ENCODE data around the gene RPS15A.

The RPS15A gene

DNA sequence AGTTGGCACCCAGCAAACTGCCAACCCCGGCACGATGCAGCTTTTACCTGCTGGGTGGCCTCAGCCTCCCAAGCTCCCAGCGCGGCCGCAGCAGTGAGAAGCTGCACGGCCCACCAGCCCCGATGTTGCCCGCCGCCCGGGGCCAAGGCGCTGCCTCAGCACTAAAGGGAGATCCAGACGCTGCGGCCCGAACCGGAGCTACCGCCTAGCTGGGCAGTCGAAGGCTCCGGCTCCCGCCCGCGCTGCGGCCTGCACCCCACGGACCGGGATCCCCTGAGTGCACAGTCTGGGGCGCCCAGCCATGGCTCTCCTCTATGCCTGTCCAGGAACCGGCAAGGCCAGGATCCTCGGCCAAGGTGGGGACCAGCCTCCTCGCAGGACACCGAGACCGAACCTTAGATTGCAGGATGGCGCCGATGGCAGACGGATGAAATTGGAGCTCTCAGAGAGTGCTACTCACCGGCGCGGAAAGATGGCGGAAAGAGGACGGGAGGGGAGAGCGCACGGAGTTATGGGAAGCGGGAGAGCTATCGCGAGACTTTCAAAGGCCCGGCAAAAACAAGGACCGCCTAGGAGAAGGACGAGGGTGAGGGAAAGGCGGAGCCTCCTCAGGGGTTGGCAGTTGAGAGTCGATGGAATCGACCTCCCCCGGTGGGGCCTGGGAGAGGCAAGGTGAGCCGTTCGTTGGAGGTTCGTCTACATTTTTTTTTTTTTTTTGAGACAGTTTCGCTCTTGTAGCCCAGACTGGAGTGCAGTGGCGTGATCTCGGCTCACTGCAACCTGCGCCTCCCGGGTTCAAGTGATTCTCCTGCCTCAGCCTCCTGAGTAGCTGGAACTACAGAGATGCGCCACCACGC lies at the start of gene RPS15A:
Gene RPS15A, minus strand, starts transcription at position 485 of the 857 bp plus-strand sequence. CDS start 1,221 bp downstream, outside the sequence.
- peak; percentile 91 to 96 for DNase-seq

GRCh38 chr16:18839555-18839954 lies 49.4 kb upstream of the RPS15A start:
- DNase-seq, result no peak

DNA sequence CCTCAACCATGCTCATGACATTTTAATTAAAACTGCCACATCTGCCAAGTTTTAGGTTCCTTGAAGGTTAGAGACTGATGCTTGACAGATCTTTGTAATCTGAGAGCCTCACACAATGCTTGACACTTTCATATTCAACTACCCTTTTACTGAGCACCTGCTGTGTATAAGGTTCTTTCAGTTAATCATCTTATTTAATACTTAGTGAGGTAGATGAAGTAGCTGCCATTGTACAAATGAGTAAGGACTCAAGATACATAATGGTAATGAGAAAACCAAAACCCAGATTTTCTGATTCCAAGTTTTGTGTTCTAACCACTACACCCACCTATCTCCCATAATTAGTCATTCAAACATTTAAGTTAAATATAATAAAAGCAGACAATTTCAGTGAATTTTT lies 46.6 kb upstream of the RPS15A start:
- no peak for DNase-seq

DNA sequence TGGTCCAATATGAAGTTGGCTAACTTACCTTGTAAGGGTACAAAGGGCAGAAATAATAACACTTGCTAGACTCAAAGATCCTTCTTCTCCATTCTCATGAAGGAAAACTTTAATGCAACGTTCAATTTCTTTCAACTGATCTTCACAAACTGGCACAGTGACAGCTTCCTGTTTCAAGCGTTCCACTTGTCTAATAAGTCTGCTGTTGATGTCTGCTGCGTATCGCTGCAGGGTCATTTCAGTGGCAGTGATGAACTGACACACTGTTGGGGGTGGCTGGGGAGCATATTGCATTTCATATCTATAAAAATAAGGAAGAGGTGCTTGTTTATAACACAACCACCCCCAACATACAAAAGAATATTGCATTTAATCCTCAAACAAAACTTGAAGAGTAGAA lies 44.7 kb upstream of the RPS15A start:
- DNase-seq, result no peak

GRCh38 chr16:18833707-18834505 lies 43.8 kb upstream of the RPS15A start:
- no peak for DNase-seq

DNA sequence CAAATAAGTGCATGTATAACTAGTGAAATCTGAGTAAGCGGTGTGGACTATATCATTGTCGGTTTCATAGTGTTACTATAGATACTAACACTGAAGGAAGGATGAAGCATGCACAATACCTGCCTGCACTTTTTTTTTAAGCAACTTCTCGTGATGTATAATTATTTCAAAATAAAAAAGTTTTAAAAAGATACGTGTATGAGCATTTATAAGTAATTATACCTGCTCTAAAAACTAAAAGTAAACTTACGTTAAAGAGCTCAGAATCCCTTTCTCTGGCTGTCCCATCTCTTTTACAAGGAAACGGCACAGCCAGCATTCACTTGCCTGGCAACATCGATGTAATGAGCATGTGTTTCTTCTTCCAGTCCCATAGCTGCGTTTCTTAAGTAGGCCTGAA lies 42.5 kb upstream of the RPS15A start:
- no peak for DNase-seq

DNA sequence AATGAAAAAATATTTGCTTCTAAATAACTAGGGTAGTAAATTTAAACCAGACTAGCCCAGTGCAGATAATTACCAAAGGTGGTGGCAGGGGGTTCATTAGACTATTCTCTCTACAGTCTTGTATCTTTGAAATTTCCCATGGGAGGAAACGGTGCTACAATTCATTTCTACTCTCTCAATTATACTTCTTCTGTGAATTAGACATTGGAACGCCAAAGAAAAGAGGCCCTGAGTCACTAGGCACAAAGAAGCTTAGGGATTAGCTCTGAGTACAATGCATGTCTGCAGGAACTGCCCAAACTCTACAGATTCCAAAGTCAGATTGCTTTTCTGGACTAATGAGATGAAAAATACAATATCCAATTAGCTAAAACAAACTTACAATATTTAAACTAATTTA lies 41.9 kb upstream of the RPS15A start:
- no peak for DNase-seq

DNA sequence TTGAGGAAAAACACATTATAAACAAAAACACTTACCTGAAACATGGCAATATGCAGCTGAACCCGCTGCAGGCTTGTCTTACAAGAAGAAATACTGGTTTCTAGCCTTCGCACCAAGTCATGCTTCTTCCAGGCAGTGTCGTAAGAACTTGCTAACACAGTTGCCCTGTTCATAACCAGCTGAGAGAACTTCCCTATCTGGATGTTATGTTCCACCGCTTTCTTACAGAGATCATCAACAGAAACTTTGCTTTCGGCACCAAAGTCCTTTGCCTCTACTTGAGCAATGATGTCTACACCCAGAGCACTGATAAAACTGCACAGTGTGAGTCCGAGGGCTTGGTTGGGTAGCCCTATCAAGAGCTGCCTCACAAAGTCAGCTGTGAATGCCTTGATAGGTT lies 39.1 kb upstream of the RPS15A start:
- DNase-seq, result no peak

DNA sequence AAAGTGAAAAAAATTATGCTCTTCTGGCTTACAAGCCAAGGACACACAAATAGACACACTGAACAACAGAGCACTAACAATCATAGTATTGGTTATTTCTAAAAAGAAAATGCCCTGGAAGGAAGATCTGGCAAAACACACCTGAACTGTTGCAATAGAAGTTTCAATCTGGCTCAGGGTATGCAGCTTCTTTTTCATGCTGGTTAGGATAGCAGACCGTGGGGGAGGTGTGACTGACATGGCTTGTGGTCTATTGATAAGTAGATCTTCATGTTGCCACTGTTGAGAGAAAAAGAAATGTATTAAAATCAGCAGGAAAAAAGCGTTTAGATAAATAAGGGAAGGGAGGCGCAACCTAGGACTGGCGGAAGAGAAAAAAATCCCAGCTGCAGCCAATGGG lies 37.8 kb upstream of the RPS15A start:
- no peak for DNase-seq

DNA sequence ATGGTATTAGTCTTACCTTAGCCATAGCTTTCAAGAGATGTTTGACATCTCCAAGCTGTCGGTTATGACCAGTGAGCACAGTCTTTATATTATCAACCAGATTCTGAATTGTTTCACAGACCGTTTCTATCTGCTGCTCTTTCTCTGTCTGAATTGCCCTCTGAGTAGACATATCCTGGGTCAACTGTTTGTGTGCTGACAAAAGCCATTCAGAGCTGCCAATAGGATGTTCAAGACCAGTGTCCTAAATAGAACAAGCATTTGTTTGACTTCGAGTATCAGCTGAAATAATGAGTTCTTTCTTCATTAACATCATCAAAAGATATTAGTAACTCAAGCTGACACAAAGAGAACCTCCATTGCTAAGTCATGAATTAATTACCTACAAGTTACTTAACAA lies 26.2 kb upstream of the RPS15A start:
- no peak for DNase-seq

- DNase-seq, result no peak
Measured at GRCh38 chr16:18811925-18812324, 21.8 kb upstream of the RPS15A start.

DNA sequence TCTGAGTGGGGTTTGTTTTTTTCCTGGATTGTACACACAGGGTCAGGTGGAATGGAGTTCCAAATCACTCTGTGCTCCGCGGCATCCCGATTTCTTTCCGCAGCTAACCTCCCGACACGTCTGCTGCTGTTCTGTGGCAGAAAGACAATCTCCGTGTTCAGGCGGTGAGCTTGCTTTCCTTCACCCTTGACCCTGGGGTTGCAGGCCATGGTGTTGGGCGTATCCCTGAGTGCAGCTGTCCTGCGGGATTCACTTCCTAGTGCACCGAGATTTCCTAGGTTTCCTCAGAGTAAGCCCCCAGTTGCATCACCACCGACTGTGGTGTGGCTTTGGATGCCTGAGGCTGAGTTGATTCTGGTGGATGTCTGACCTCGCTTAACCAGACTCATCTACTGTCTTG lies 19.0 kb upstream of the RPS15A start:
- no peak for DNase-seq

DNA sequence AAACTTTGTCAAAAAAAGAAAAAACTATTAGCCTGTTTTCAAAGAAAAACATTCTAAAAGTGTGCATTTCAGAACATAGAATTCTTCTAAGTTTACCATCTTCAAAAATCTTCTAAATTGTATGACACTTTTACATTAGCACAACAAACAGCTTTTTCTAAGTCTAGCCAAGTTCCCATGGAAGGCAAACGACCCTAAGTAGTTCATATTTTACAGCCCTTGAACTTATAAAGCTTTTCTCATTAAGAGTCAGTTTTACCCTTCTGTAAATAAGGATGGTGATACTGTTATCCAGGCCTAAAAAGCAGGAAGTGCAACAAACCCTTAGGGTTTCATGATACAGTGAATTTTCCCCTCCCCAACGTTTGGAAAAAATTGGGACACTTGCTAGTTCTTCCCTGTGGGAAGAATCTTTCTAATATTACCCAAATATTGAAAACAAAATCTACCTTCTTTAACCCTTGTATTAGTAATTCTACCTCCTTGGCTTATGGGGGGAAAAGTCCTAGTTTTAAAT lies 15.2 kb upstream of the RPS15A start:
- no peak for DNase-seq

DNA sequence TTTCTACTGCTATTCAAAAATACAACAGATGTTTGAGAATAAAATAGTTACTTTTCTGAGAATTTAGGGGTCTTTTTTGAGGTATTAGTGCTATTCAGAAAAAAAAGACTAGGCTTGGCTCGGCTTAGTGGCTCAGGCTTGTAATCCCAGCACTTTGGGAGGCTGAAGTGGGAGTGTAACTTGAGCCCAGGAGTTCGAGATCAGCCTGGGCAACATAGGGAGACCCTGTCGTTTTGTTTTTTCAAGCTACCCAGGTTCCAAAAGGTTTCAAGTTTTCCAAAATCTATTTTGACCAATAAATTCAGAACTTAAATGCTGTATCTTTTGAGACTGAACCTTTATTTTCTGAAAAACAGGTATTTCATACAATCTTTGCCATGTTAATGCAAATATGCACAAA lies 14.4 kb upstream of the RPS15A start:
- no peak for DNase-seq

DNA sequence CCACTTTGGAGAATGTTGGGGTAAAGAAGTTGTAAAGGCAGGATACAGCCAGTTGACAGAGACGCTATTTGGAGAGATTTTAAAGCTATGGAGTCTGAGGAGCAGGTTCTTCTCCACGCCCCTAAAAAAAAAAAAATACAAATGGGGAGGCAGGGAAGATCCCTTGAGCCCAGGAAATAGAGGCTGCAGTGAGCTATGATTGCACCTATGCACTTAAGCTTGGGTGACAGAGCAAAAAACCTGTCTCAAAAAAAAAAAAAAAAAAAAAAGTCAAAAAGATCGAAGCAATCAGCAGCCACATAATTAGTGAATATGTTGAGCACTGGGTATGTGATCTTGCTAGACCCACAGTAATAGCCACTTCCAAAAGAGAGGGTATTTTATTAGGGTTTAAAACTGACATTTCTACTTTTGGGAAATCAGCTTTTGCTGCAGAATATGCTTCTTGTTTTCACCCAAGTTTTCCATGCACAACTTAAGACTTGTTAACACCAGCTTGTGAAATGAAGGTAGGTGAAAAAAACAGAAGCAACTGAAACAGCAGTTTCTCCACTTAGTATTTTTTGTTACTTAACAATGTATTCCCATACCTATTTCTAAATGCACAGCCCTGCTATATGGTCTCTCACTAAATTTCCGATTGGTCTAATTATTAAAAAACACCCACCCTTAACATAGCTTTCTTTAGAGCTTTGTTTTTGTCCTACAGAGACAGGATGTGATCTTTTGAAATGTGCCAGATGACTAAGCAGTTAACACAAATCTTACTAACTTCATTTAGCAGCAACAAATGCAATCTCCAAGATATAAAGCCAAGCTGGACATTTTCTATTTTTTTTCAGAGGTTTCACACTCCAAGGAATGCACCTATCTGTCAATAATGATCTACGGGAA lies 13.7 kb upstream of the RPS15A start:
- DNase-seq, result no peak

DNA sequence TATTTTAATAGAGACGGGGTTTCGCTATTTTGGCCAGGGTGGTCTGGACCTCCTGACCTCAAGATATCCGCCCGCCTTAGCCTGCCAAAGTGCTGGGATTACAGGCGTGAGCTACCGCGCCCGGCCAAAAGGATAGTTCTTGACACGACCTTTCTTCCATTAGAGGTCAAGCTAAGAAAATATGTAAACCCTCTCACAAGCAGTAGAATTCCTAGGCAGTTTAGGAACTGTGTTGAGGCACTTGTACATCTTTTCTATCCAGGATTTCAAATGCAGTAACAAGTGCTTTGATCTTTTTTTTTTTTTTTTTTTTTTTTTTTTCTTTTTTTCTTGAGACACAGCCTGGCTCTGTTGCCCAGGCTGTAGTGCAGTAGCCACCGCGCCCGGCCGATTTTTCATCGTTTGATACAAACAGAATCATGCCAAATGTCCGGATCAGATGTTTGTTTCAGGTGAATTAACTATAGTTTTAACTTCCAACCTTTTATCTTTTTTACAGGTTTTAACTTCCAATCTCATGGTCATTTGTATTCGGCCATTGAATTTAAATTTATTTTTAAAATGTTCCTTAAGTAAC lies 12.7 kb upstream of the RPS15A start:
- no peak for DNase-seq

DNA sequence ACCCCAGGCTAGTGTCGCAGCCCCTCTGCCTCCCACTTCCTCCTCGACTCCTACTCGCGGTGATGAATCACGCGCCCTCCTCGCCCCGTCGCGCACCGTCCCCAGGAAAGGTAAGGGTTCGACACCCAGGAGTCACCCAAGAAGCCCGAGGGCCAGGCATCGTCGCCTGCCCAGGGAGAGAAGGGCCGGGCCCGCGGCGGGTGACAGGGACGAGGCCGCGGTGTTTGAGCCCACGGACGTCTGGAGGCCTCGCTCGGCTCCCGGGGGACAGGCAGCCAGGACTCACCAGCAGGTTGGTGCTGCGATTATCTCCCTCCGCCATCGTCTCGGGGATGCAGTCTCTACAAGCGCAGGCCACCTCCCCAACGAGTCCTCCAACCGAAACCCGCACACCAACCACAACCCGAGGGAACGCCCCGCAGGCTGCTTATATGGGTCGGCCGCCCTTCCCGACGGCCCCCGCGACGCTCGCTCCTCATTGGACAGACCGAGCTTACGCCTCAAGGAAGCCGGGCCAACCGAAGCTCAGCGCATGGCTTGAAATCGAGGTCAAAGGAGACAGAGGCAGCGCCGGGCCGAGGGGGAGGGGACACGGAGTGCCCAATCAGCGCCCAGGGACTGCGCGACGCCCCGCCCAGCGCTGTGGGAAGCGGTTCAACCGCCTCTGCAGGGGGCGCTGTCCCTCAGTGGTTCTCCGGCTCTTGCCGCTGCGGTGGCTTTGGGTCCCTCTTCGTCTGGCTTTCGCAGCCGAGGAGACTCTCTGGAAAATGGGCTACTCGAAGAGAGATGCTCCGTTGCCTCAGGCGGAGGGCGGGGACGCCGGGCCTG lies 11.2 kb upstream of the RPS15A start, which contains the start of gene ARL6IP1:
Gene ARL6IP1, minus strand, starts transcription at position 405 of the 828 bp plus-strand sequence. Its CDS starts 83 bp downstream, at position 322.
- DNase-seq, result peak; percentile 96 to 99

DNA sequence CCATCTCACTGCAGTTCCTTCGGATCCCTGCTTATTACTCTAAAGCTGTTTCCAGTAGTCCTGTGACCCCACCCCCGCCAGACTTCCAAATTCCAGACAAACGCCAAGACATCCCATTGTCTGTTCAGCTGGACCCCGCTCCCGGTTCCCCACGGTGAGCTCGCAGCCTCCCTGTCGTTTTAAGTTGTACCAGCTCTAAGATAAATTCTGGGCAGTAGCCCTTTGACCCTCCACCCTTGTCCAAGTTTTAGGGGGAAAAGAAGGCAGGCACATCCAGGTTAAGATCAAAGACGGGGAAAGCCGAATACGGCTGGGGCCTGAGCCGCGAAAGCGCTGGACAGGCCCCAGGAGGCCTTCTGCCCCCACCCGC lies 10.6 kb upstream of the RPS15A start:
- no peak for DNase-seq

- no peak for DNase-seq
Measured at GRCh38 chr16:18800293-18800692, 10.2 kb upstream of the RPS15A start.

- DNase-seq, result no peak
Measured at GRCh38 chr16:18799500-18799899, 9.4 kb upstream of the RPS15A start.

DNA sequence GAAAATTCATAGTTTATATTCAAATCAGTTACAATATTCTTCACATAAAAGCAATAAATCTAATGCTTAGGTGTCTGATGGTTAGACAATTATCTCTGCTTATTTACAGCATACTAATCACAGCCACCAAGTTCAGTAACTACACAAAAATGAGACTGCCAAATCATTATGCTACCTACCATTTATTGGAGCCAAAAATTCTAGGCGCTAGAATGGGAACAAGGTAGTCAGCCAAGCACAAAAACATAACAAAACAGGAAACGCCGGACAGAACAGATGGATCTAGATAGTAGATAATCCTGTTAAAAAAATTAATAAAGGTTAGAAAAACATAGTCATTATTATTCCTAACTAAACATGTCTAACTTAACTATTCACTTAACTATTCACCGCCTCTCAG lies 7.6 kb upstream of the RPS15A start:
- DNase-seq, result no peak
